Retinal pigment epithelial cell (primary cell): ENCODE data around the gene HS6ST2.

Experiments
- DNase-seq: peaks from one replicate; pipeline ENCODE4 v3.0.0-alpha.2; 2010; ENCODE audit warnings: low read depth
- H3K4me3 ChIP-seq: 2 replicates; pipeline ENCODE4 v1.5.1; 2011; ENCODE audit warnings: mild to moderate bottlenecking, low read length, control low read depth, moderate library complexity
- TF ChIP-seq, protein P1 (sequence below): conservative IDR thresholded peaks from 2 replicates; pipeline ENCODE4 v1.5.1; 2011; ENCODE audit warnings: low read depth, low read length, control low read depth, inconsistent platforms

The HS6ST2 gene

DNA sequence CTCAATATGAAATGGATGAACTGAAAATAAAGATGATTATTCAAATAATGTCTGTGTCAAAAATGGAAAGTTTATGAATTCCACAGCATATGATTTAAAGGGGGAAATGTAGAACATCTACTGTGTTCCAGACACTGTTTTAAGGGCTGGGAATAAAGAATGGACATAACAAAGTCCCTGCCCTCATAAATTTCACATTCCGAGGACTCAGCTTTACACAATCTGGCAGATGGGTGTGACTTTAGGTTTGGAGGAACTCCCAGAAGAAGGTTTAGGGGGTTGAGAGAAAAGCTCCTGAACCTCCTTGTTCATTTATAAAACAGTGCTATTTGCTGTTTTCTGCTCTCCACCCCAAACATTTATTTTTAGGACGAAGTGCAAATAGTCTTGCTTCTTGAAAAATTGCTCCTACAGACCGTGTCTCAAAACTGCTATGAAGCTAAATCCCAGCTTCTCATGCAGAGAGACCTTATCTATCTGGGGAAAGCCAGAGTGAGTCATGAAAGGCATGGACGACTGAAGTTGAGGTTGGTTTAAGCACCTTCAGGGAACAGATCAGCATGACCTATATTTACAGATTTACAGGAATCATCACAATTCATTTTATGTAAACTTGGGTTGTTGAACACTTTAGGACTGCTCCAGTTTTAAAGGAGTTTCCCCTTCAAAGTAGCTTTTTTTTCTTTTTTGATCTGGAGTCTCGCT is 184.3 kb downstream of the HS6ST2 start:
- no peak for DNase-seq
- H3K4me3 ChIP-seq = no peak overlapping the region
- TF ChIP-seq, protein P1, sequence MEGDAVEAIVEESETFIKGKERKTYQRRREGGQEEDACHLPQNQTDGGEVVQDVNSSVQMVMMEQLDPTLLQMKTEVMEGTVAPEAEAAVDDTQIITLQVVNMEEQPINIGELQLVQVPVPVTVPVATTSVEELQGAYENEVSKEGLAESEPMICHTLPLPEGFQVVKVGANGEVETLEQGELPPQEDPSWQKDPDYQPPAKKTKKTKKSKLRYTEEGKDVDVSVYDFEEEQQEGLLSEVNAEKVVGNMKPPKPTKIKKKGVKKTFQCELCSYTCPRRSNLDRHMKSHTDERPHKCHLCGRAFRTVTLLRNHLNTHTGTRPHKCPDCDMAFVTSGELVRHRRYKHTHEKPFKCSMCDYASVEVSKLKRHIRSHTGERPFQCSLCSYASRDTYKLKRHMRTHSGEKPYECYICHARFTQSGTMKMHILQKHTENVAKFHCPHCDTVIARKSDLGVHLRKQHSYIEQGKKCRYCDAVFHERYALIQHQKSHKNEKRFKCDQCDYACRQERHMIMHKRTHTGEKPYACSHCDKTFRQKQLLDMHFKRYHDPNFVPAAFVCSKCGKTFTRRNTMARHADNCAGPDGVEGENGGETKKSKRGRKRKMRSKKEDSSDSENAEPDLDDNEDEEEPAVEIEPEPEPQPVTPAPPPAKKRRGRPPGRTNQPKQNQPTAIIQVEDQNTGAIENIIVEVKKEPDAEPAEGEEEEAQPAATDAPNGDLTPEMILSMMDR = no peak

DNA sequence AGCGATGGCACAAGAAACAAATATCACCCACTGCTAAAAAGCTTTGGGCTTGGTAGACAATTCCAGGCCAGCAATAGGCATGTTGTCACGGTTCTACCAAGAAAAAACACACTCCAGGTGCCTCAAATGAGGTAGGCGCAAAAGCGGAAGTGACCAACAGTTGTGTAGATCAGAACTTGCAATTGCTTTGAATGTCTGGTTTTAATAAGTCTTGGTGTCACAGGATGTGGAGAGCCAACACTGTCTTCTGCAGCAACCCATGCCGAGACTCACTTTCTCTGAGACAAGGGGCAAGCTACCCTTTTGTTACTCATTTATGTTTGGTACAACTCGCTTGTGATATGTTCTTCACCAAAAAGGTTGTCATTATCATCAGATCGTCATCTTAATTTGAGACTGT is 188.8 kb downstream of the HS6ST2 start:
- no peak for DNase-seq
- TF ChIP-seq, protein P1 = no peak
- H3K4me3 ChIP-seq = no peak overlapping the region

DNA sequence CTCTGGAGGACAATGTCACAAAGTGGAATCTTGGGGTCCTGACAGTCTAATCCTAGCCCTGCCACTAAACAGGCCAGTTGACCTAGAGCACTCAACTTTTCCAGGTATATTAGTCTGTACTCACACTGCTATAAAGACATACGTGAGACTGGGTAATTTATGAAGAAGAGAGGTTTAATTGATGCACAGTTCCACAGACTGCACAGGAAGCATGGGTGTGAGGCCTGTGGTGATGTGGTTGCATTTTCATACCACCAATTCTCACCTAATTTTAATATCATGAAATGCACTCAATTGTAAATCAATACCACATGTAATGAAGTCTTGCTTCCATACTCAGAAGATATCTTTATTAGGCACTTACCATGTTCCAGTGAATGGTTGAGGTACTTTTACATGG is 192.0 kb downstream of the HS6ST2 start:
- H3K4me3 ChIP-seq = no peak overlapping the region
- no peak for DNase-seq
- TF ChIP-seq, protein P1 = no peak

DNA sequence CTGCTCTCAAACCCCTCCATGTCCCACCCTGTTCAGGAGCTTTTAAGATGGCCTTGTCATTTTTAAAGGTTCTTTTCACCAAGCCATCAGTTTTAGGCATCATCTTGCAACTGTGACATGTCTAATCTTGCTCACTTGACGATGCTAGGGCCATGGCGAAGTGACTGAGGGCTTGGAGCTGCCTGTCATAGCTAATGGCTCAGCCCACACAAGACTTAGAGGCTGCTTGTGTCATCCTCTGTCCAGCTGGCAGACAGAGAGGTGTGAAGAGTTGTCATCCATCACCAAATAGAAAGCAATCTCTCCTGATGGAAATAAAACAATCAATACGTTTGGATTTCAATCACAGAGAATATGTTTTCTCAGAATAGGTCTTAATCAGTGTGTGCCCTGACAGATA is 194.9 kb downstream of the HS6ST2 start:
- no peak for DNase-seq
- no peak overlapping the region for H3K4me3 ChIP-seq
- TF ChIP-seq, protein P1 = no peak

DNA sequence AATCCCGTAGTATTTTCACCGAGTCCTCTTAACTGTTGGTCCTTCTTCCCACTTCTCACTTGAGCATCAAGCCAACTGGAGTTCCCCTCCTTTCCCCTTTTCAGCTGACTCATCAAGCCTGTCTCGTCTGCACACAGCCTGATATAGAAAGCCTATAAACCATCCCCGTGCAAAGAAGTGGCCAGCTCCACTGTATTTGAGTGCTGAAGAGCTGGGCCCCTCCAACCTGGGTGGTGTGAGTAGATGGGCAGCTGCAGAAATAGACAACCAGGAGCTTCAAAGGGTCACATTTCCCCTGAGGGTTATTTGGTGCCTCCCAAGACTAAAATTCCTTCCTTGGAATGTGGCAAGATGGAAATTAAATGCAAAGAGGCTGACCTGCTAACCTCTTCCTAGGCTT is 199.7 kb downstream of the HS6ST2 start:
- TF ChIP-seq, protein P1 = no peak
- no peak overlapping the region for H3K4me3 ChIP-seq
- DNase-seq = no peak

DNA sequence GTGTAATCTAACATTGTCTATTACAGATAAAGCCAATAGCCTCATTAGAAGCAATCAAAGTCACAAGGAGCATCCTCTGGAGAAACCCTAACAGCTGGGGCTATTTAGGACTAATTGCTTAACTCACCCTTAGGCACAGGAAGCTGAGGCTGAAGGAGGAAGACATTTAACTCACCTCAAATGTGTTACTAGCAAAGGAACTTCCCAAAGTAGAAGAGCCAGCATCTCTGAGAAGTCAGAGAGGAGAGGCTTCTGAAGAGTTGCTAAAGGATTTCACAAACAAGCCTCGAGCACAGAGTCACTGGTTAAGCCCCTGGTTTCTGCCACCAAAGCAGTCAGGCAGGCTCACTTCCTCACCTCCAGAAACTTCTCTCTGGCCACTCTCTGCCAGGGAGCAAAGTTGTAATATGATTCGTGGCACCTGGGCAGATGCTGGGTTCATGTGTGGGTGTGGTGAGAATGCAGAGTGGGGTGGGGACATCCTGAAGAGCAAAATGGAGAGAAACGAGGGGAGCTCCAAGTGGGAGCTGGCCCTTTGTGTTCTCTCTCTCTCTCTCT is 201.3 kb downstream of the HS6ST2 start:
- TF ChIP-seq, protein P1 = no peak
- no peak for DNase-seq
- H3K4me3 ChIP-seq = no peak overlapping the region

DNA sequence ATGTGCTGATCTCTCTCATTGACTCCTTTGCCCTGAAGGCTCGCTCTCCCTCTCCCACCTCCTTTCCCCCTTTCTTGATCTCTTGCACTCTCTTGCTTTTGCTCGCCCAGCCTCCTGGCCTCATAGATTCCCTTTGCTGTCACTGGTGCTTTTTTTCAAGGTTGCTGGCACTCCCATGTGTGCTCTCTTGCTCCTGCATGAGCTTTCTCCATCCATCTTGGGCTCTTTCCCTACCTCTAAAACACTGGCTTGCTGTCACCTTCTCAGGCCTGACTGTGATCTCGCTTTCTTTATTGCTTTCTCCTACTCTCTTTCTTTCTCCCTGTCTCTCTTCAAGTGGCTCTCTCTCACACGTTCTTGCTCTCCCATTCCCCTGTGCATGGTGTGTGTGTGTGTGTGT is 202.0 kb downstream of the HS6ST2 start:
- no peak overlapping the region for H3K4me3 ChIP-seq
- TF ChIP-seq, protein P1 = no peak
- no peak for DNase-seq
